Measurements from ENCODE around the gene PCED1B. TPM values are rescaled to one million over a fixed set of nuclear protein-coding genes. Genes with fewer than 3 reads are reported as not detected.
"Not testable (repeated sequence)": the region's sequence is repeated elsewhere in the genome, so short reads cannot be mapped to it uniquely, and the experiment has no call there.

Gene PCED1B
- total RNA-seq, 1 experiment from 2014 or later = not detected

GRCh38 chr12:47276621-47277309, 197.3 kb downstream of the PCED1B start:
- DNase-seq = peak; percentile 82
- H3K27me3 ChIP-seq = no peaks in the 10 kb centered on the region
- no peaks in the 10 kb centered on the region for H3K36me3 ChIP-seq
- no peak overlapping the region for H3K4me3 ChIP-seq
- H3K9me3 ChIP-seq = no peaks in the 10 kb centered on the region

- Histone ChIP-seq H3K36me3 (no peaks in the 10 kb centered on the region), H3K4me3 (no peak overlapping the region), H3K9me3 (0 out of 2 replicates have a peak, but pooled peaks cover 1% of the 10 kb centered on the region), H3K27me3 (no peaks in the 10 kb centered on the region)
- peak; percentile 35 for DNase-seq
Observed at GRCh38 chr12:47277972-47278448, 198.6 kb downstream of the PCED1B start.

GRCh38 chr12:47279758-47280157, 200.3 kb downstream of the PCED1B start:
- not testable (repeated sequence) for H3K27me3 ChIP-seq, H3K9me3 ChIP-seq, DNase-seq, H3K36me3 ChIP-seq, H3K4me3 ChIP-seq

- peak; percentile 7 for DNase-seq
- 0 out of 2 replicates have a peak, but pooled peaks cover 1% of the 10 kb centered on the region for H3K9me3 ChIP-seq
- H3K27me3 ChIP-seq = no peaks in the 10 kb centered on the region
- H3K36me3 ChIP-seq = no peaks in the 10 kb centered on the region
- H3K4me3 ChIP-seq = no peak overlapping the region
Observed at GRCh38 chr12:47280543-47281300, 201.3 kb downstream of the PCED1B start.

- Histone ChIP-seq H3K36me3 (no peaks in the 10 kb centered on the region), H3K27me3 (no peaks in the 10 kb centered on the region), H3K9me3 (0 out of 2 replicates have a peak, but pooled peaks cover 1% of the 10 kb centered on the region), H3K4me3 (no peak overlapping the region)
- DNase-seq = peak; percentile 25
Observed at GRCh38 chr12:47281667-47282171, 202.3 kb downstream of the PCED1B start.

DNA sequence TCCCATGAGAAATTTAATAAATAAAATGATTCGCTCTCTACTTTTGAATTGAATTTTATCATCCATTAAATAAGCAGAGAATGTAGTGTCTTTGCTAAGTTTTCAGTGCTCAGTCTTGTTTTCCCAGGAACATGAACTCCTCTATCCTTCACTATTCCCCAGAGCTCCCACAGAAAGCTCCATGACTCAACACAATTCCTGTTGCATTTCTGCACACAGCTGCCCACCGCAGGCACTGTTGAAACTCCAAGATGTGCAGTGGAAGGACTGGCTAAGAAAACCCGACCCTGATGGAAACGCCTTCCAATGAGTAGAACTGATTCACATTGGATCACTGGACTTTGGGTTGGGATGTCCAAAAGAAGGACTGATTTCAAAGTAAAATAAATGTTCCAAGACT, 202.8 kb downstream of the PCED1B start:
- Histone ChIP-seq H3K9me3 (0 out of 2 replicates have a peak, but pooled peaks cover 1% of the 10 kb centered on the region), H3K27me3 (no peaks in the 10 kb centered on the region), H3K4me3 (no peak overlapping the region), H3K36me3 (no peaks in the 10 kb centered on the region)
- no peak for DNase-seq

Other genes with a start within 250 kb of the PCED1B start
- 6.3 and 10.5 TPM in 2 replicates for gene AMIGO2, start 338 bp downstream of the PCED1B start, total RNA-seq (2014; rRNA removed; shearing (Covaris generic); ENCODE audit: low replicate concordance)